Brain pericyte (primary cell): ENCODE measurements around the gene C17orf100.

Experiments
- DNase-seq: peaks from one replicate; pipeline ENCODE4 v3.0.0-alpha.2; 2012; ENCODE audit warnings: low read depth, low spot score

The C17orf100 gene

DNA sequence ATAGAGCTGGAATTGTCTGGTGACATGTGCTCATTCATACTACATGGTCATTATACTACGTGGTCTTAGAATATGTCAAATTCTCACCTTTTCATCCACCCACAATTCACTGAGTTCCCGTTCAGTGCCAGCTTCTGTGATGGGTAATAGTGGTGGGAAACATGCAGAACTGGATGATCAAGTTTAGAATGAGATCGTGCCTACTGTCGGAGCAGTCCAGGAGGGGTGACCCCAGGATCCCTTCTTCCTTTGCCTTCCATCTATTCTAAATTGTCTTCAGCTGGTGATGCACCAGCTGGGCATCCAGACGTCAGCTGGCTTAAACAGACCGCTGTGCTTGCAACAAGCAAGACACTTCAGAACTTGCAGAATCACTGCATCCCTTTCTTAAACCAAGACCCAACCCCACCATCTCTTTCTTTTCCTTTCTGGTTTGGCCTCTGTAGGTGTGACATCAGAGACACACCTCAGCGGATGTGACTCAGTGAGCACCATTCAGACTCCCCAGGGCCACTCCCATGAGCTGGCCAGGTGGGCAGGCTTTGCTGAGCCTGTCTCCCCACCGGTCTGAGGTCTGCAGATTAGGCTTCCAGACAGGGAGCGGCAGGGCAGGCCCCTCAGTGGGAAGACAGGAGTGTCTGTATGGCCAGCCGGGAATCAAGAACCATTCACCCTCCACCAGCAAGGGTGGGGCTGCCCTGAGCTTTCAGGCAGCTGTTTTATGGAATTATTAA, 18.1 kb downstream of the C17orf100 start:
- DNase-seq, result no peak

DNA sequence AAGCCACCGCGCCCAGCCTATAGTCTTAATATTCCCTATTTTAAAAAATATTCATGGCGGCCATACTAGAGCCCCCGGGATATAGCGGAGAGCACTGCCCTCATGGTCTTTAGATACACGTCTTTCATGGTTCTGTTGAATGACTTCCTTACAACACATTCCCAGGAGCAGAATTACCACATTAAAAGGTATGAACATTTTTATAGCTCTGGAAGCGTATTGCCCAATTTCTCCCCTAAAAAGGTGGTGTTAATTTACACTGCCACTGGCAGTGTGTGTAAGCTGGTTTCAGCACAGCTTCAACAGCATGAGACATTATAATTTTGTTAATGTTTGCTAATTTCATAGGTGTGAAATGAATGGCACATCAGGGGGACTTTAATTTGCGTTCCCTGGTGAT, 19.0 kb downstream of the C17orf100 start:
- DNase-seq, result no peak

DNA sequence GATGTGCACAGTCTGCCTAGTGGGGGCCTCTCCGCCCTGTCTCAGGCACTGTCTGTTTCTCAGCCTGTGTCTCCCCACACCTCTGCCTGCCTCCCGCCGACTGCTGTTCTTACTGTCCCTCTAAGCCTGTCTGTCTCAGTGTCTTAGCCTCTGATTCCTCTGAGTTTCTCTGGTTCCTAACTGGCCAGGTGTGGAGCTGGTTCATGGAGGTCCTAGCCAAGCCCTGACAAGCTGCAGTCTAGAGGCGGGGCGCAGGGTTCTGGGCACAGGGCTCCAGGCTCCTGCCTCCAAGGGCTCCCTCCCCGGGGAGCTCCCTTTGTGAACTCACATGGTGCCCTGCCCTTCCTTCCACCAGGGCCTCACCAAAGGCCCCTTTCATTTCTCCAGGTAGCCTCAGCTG, 19.4 kb downstream of the C17orf100 start:
- DNase-seq, result no peak

DNA sequence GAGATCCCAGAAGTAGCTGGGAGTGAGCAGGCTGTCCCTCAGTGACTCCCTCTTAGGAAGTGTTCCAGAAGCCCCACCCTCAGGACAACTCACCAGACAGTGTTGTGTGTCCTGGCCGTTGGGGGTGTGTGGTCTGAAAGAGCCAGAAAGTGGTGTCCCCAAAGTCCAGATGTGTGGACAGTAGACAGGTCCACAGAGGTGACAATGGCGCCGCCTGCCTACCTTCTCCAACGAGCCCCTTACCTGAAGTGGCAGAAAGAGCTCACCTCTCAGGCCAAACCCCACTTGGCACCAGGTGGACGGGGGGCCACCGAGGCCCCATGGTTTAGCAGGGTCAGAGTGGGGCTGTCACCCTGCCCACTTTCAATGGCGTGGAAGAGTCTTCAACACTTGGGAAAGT, 19.9 kb downstream of the C17orf100 start:
- no peak for DNase-seq

DNA sequence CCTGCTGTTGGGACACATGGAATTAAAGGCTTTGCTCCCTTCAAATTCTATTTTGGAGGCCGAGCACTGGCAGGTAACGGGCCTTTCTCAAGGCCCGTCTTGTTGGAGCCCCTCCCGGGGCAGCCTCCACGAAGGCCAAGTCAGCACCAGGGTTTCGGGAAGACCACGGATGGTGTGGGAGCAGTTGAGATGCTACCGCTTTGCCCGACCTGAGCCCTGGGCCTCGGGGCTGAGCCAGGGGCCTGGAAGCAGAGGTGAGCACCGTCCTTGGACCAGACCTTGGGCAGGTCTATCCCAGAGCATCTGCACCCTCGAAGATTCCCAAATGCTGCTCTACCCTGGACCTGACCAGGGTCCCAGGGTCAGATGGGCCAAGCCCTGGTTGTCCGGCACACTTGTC, 23.0 kb downstream of the C17orf100 start:
- no peak for DNase-seq

DNA sequence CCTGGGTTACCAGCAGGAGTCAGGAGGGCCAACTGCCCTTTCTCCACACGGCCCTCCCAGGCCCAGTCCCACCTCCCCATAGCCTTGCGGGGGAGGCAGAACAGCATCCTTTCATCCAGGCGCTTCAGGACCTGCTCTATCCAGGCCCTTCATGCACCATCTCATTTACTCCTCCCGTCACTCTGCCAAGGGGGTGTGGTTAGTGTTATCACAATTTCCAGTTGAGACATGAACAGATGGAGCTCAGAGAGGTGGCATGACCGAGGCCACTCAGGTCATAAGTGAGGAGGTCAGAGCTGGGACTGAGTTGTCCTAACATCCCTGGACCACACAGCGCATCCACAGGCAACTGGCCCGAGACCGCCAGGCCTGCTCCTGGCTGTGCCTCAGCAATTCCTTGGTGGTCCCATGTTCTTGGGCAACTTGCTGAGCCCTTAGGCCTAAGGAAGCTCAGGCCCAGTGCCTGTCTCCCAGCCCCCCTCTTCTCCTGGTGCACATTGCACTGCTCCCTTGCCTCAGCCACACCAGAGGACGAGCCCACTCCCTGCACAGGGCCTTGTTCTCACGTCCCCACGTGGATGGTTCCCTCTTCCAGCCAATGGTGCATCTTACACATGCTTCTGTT, 23.8 kb downstream of the C17orf100 start:
- no peak for DNase-seq

DNA sequence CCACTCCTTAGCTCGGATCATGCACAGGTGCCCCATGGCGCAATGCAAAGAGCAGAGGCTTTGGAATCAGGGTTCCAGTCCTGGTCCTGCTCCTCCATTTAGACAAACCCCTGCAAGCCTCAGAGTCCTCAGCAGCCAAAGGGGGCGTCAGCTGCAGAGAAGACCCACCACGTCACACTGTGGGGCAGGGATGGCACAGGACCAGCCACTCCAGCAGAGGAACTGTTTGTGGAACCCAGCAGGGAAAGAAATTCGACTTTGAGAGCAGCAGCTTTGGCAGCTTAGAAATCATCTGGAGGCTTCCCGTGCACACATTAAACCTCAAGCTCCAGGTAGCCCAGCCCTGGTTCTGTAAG, 25.2 kb downstream of the C17orf100 start:
- no peak for DNase-seq

DNA sequence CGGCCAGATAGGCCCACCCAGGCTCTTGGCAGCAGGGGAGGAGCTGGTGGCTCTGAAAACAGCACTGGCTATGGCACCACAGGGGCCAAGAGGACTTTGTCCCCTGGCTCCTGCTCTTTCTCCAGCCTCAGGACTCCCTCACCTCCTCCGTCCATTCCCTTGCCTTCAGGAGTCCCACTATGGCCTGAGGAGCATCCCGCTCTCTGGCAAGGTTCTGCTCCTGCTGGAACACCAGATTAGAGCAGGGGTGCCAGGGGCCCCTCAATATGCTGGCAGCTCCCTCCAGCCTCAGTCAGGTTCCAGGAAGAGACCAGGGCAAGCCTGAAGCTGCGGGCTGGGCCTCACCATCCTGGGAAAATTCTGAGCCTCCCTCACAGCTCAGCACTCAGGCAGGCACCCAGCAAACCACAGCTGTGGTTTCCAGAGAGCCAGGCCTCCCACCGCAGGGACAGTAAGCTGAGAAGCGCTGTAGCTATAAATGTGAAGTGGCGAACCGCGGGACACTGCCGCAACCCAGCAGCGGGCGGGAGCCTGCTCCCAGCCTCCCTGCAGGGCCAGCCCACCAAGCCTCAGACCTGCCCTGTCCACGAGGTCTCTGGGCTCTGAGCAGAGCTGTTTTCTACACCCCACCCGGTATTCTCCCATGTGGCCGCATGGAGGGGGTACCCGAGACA, 25.7 kb downstream of the C17orf100 start:
- DNase-seq, result no peak

DNA sequence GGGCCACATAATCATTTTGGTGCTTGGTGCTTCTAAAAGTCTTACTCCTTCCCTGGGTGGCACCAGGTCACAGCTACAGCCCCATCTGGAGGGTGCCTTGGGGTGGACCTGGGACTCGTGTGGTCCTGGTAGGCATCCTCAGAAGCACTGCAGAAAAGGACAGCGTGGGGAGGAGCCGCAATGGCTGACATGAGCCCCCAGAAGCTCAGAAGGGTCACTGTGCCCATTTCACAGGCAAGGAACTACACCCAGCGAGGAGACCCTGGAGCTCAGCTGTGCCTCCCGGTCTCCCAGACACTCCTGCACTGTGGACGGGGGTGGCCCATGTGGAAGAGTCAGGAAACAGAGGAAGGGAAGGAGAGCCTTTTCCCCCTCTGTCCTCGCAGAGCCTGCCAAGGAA, 26.4 kb downstream of the C17orf100 start:
- DNase-seq, result no peak

DNA sequence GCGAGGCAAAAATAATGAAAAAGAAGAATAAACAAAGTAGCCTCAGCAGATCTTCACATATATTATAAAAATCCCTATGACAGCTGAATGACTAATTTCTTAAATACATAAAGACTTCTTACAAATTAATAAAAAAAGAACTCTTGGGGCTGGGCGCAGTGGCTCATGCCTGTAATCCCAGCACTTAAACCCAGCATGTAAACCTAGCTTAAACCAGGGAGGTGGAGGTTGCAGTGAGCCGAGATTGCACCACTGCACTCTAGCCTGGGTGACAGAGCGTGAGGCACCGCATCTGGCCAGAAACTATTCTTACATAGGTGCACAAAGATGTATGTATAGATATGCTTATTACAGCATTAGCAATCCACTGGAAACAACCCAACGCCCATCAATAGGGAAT, 27.7 kb downstream of the C17orf100 start:
- DNase-seq, result no peak

DNA sequence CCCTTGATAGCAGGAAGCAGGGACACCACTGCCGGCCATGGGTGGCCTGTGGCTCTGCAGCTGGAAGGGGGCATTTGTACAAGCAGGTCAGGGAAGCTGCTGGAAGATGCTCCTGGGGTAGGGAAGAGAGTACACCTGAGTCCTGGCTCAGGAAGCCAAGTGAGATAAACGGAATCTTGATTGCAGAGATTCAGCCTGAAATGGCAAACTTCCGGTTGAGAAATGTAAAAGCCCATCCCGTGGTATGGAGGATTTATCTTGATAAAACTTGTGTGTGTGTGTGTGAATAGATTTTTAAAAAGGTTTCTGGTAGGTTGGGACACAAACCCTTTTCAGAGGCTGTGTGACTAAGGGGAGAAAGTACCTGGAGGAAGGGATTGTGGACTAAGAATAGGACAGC, 29.6 kb downstream of the C17orf100 start:
- no peak for DNase-seq

DNA sequence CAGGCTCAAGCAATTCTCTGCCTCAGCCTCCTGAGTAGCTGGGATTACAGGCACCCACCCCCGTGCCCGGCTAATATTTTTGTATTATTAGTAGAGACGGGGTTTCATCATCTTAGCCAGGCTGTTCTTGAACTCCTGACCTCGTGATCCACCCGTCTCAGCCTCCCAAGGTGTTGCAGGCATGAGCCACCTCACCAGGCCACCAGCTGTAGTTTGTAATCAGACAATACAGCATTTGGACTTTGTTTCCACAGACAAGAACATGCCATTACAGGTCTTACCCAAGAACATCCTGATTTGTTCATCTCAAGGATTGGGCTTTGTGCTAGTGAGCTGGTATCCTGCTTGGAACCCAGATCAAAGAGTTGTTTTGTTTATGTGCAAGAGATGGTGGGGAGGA, 30.1 kb downstream of the C17orf100 start:
- no peak for DNase-seq

DNA sequence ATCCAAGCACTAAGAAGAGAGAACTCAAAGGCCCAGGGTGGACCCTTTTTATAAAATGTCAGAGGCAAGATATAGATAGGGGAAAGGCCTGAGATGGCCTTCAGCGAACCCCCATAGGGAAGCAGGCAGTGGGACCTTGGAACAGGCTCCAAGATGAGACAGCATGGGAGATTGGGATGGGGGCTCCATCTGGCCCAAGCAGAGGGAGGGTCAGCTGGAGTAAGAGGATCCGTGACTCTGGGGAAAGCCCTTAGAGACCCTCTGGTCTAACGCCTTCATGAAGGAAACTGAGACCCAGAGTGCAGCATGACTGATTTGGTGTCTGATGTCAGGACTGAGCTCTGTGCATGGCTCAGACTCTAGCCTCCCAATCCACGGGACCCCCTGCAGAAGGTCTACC, 30.8 kb downstream of the C17orf100 start:
- no peak for DNase-seq

DNA sequence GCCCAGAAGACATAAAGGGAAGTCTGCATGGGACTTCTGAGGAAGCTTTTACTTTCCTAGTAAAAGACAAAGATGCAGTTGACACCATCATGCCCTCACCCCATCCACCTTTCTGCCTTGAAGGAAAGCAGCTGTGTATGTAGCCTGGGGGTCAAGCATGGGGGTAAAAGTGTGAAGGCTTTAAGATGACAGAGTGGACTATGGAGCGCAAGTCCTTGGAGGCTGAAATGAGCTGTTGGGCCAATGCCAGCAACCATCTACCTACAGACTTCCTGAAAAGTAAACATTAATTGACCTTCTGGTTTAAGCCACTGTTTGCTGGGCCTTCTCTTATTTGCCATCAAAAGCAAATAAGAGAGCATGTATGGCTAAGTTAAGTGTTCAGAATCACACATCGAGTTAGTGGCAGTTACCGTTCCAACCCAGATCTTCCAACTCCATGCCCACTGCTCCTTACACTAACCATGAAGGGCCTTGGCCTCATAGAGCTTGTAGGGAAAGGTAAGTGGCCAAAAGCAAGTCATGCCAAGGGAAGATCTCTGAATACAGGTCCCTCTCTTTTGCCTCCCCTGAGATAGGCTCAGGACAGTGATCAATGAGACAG, 31.6 kb downstream of the C17orf100 start:
- no peak for DNase-seq

DNA sequence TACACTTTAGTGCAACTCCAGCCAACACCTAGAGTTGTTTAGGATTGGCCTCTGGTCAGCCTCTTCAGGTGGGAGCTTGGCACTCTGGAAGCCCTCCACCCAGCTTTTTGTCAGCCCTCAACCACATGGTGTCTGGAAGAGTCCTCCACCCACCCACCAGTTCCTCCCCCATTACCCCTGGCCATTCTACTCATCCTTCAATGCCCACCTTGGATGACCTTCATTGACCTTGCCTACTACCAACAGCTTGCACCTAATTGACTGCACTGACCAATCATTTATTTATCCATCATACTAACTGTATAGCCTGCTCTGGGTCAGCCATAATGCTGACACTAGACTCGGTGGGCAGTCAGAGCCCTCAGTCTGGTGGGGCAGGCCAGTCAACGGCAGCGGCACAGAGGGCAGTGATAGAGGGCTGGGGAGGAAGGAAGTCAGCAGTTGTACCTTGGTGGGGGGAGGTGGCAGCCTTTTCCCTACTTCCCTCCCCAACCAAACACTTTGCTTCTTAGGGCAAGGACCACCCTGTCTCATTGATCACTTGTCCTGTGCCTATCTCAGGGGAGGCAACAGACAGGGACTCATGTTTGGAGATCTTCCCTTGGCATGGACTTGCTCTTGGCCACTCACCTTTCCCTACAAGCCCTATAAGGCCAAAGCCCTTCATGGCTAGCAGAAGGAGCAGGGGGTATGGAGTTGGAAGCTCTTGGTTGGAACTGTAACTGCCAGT, 32.3 kb downstream of the C17orf100 start:
- no peak for DNase-seq

DNA sequence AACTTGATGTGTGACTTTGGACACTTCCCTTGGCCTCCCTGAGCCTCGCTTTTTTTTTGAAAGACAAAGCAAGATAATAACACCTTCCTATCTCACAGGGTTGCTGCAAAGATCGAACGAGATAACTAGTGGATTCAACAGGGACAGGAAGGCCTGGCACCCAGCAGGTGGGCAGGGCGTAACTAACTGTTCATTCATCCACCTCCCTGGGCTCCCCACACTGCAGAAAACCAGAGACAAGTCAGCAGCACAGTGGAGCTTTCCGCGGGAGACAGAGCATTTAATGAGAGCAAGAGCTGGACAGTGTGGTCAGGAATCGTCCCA, 32.9 kb downstream of the C17orf100 start:
- DNase-seq, result no peak

DNA sequence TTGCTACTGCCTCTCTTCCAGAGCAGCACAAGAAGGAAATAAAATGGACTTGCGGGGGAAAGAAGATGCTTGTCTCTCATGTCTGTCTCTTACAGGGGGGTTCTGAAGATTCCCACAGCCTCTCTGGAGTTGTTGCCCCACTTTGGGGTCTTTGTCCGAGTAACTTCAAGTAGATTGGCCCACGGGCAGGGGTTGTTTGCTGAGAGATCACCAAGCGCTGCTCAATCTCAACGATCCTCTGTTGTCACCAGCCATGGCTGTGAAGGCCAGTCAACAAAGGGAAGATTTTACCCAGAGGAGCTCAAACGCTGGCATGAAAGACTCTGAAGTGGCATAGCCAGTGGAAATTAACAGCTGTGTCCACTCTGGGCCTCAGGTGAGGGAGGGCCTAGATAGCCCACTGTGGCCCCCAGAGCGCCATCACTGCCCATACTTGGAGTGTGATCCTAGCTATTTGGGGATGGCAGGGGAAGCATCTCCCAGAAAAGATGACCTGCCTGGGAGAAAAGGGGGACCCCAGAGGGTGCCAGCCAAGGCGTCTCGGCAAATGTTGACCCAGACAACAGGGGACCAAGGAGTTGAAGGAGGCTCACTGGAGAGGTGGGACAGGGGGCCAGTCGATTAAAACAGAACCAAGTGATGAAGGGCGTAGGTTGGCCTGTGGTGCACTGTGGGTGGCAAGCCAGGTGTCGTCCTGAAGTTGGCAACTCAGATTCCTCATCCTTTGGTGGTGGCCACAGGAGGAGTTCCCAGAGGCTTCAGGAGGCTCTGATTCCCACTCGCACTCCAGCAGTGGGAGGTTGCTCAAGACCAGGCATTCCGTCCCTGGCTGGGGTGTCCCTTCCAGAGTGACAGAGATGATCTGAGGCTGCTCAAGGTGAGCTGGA, 33.6 kb downstream of the C17orf100 start:
- DNase-seq, result no peak

DNA sequence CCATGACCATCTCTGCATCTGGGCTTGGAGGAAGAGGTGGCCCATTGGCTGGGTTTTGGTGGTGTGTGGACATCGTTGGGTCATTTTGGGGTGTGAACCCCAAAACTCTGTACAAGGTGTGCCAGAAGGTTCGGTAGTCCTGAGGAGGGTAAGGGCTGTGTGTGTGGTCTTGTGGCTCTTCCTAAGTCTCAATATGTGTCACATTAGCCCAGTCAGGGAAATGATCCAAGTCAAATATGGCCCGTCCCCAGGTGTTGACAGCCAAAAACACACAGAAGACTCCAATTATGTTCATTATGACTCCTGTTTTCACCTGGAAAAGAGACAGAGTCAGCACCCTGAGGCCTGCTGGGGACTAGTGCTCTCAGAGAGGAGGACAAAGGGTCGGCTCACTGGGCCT, 34.5 kb downstream of the C17orf100 start:
- no peak for DNase-seq

DNA sequence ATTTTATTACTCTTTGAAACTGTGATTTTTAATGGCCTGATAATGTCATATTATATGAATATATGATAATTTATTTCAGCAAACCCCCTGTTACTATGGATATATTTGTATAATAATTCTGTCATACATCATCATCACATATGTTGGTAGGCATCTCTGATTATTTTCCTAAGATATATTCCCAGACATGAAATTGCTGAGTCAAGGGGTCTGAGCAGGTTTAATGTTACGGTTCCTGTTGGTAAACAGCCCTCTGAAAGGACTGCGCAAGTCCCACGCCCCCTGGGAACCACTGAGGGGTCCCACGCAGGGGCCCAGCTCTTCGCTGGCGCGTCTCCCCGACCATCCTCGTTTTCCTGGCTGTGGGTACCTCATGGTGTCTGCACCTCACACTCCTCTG, 37.4 kb downstream of the C17orf100 start:
- no peak for DNase-seq

DNA sequence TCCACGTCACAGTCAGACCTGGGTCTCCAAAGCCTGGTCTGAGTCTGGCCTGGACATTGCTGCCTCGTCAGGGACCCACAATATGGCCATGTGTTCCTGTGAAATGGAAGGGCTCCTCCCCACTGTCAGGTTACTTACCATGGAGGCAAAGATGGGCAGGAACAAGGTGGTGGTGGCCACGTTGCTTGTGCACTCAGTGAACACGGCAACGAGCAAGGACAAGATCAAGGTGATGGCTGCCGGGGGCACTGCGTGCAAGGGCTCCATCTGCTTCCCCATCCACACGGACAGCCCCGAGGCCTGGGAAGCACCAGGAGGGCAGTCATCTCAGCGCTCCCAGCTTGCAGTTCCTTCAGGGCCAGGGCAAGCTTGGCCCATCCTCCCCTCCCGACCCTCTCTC, 39.1 kb downstream of the C17orf100 start:
- DNase-seq, result no peak

DNA sequence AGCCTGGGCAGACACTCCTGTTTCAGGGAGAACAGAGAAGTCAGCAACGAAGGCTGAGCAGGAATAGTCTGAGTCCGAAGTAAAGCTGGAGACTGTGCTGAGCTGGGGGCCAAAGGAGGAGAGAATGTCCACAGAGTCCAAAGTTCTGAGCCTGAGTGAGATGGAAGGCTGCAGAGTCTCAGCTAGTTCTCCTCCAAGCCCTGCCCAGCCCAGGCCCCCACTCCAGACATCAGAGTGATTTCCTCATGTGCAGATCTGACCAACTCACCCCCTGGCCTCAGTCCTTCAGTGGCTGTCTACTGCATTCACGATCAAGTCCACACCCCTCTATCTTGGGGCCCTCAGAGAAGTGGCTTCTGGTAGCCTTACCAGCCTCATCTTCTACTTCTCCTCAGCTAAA, 40.0 kb downstream of the C17orf100 start:
- DNase-seq, result no peak
